ENCODE results near the gene BACH2.

DNA sequence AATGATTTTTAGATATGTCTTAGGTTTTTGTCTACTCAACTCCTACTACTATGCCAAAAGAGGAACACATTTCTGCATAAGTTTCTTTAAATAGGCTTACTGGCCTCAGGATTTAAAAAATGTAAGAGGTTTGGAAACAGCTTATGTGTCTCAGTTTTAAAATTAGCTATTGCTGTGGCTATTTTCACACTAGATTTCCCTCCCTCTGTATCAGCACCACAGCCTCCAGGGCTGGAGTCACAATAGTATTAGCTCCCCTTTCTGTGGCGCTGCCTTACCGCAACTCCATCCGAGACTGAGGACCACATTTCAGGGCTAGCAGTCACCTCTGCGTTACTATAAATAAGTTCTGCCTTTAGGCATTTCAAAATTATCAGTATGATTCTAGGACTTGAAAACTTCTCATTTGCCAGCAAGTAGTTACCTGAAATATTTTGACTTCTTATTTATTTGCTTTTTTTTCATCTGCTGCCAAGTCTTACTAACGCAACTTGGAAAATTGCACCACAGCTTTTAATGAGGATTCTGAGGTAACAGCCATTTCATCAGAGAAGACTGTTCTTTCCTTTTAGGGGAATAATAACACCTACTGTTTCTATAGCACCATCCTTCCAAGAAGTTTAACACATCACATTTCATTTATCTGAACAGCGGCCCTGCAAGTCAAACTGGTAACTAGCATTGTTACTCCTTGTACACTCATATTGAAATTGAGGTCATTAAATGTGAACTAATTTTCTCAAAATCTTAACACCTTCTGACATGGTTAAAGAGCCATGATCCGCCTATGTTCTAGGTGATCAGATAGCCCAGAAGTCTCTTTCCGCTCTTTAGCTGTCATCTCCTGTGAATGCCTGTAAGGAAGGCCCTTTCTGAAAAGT lies 296.5 kb downstream of the BACH2 start:
- TF ChIP-seq, protein P1, sequence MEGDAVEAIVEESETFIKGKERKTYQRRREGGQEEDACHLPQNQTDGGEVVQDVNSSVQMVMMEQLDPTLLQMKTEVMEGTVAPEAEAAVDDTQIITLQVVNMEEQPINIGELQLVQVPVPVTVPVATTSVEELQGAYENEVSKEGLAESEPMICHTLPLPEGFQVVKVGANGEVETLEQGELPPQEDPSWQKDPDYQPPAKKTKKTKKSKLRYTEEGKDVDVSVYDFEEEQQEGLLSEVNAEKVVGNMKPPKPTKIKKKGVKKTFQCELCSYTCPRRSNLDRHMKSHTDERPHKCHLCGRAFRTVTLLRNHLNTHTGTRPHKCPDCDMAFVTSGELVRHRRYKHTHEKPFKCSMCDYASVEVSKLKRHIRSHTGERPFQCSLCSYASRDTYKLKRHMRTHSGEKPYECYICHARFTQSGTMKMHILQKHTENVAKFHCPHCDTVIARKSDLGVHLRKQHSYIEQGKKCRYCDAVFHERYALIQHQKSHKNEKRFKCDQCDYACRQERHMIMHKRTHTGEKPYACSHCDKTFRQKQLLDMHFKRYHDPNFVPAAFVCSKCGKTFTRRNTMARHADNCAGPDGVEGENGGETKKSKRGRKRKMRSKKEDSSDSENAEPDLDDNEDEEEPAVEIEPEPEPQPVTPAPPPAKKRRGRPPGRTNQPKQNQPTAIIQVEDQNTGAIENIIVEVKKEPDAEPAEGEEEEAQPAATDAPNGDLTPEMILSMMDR (conservative IDR thresholded peaks at IDR 0.05; ENCODE audit: low read depth in 2 of 2), result no peak
- TF ChIP-seq EZH2 (IDR thresholded peaks at IDR 0.05; ENCODE audit: low read depth, unreplicated experiment), result no peak
- no peak for TF ChIP-seq POLR2AphosphoS5 (IDR thresholded peaks at IDR 0.05; ENCODE audit: low read depth)
- TF ChIP-seq, protein P2, sequence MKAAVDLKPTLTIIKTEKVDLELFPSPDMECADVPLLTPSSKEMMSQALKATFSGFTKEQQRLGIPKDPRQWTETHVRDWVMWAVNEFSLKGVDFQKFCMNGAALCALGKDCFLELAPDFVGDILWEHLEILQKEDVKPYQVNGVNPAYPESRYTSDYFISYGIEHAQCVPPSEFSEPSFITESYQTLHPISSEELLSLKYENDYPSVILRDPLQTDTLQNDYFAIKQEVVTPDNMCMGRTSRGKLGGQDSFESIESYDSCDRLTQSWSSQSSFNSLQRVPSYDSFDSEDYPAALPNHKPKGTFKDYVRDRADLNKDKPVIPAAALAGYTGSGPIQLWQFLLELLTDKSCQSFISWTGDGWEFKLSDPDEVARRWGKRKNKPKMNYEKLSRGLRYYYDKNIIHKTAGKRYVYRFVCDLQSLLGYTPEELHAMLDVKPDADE (IDR thresholded peaks at IDR 0.05), result no peak
- TF ChIP-seq NANOG (IDR thresholded peaks at IDR 0.05; ENCODE audit: borderline replicate concordance), result no peak
- TF ChIP-seq, protein P3, sequence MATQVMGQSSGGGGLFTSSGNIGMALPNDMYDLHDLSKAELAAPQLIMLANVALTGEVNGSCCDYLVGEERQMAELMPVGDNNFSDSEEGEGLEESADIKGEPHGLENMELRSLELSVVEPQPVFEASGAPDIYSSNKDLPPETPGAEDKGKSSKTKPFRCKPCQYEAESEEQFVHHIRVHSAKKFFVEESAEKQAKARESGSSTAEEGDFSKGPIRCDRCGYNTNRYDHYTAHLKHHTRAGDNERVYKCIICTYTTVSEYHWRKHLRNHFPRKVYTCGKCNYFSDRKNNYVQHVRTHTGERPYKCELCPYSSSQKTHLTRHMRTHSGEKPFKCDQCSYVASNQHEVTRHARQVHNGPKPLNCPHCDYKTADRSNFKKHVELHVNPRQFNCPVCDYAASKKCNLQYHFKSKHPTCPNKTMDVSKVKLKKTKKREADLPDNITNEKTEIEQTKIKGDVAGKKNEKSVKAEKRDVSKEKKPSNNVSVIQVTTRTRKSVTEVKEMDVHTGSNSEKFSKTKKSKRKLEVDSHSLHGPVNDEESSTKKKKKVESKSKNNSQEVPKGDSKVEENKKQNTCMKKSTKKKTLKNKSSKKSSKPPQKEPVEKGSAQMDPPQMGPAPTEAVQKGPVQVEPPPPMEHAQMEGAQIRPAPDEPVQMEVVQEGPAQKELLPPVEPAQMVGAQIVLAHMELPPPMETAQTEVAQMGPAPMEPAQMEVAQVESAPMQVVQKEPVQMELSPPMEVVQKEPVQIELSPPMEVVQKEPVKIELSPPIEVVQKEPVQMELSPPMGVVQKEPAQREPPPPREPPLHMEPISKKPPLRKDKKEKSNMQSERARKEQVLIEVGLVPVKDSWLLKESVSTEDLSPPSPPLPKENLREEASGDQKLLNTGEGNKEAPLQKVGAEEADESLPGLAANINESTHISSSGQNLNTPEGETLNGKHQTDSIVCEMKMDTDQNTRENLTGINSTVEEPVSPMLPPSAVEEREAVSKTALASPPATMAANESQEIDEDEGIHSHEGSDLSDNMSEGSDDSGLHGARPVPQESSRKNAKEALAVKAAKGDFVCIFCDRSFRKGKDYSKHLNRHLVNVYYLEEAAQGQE (IDR thresholded peaks at IDR 0.05; ENCODE audit: unreplicated experiment), result no peak

Measured in GM23338 (cell line).